ENCODE measurements around the gene ITGA2B. TPM values are rescaled to one million over a fixed set of nuclear protein-coding genes. Genes with fewer than 3 reads are reported as not detected.
A peak's percentile ranks its signal among the peaks of the same experiment; 100 is the strongest.
"Not testable (repeated sequence)": the region's sequence is repeated elsewhere in the genome, so short reads cannot be mapped to it uniquely, and the experiment has no call there.

The ITGA2B gene
- total RNA-seq, 6 donors from 2014 or later, result 3.0 to 18.1 (median 7.5) TPM

- TF ChIP-seq EP300 (IDR thresholded peaks at IDR 0.05), result no peak
- peak in 1 of 2 donors; percentile 20 for TF ChIP-seq POLR2AphosphoS5 (IDR thresholded peaks at IDR 0.05)
- TF ChIP-seq POLR2A (IDR thresholded peaks at IDR 0.05), result peak in 1 of 4 donors; percentile 14
- TF ChIP-seq CTCF (IDR thresholded peaks at IDR 0.05), result peak; percentile 33 to 67 (median 43)
- Histone ChIP-seq H3K27me3 (no peaks in the 10 kb centered on the region), H3K27ac (peak overlapping the region; percentile 83 to 96 (median 93)), H3K4me3 (peak overlapping the region; percentile 62 to 79 (median 70)), H3K4me1 (peaks cover 6 to 44% (median 26%) of the 10 kb centered on the region in 4 donors), H3K9me3 (no peaks in the 10 kb centered on the region), H3K36me3 (peaks cover 3 to 22% (median 17%) of the 10 kb centered on the region in 4 donors)
- 0 to 3% methylated on average over 3 to 21 of the region's 21 CpGs for WGBS, 2 donors
- peak; percentile 47 to 50 for ATAC-seq (ENCODE audit: low FRiP score in 2 of 2)
- peak; percentile 81 to 88 for DNase-seq
These were observed 43.9 kb downstream of the ITGA2B start for GRCh38 chr17:44345454-44346026.

DNA sequence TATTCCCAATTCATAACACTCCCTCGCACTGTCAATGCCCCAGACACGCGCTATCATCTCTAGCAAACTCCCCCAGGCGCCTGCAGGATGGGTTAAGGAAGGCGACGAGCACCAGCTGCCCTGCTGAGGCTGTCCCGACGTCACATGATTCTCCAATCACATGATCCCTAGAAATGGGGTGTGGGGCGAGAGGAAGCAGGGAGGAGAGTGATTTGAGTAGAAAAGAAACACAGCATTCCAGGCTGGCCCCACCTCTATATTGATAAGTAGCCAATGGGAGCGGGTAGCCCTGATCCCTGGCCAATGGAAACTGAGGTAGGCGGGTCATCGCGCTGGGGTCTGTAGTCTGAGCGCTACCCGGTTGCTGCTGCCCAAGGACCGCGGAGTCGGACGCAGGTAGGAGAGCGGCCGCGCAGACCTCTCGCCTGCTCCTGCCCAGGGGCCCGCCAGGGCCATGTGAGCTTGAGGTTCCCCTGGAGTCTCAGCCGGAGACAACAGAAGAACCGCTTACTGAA is 44.5 kb downstream of the ITGA2B start, which contains the start of gene GRN:
GRN (plus strand) TSS at position 364 of the 515 bp plus-strand sequence. CDS start 3,863 bp downstream, outside the sequence.
- 0 to 2% methylated on average over 23 of the region's 26 CpGs for WGBS, 2 donors
- H3K27me3 ChIP-seq, result no peaks in the 10 kb centered on the region
- H3K36me3 ChIP-seq, result peaks cover 0 to 17% (median 12%) of the 10 kb centered on the region in 4 donors
- H3K4me3 ChIP-seq, result peak within 1 kb of the TSS; percentile 62 to 79 (median 70)
- H3K27ac ChIP-seq, result peak within 1 kb of the TSS; percentile 83 to 96 (median 93)
- DNase-seq (peak; percentile 90 to 98), ATAC-seq (ENCODE audit: low FRiP score in 2 of 2) (peak; percentile 98)
- H3K9me3 ChIP-seq, result no peaks in the 10 kb centered on the region
- peaks cover 6 to 44% (median 26%) of the 10 kb centered on the region in 4 donors for H3K4me1 ChIP-seq
- TF ChIP-seq POLR2A (IDR thresholded peaks at IDR 0.05), result peak in 3 of 4 donors; percentile 48 to 97 (median 86)
- no peak for TF ChIP-seq CTCF (IDR thresholded peaks at IDR 0.05)
- peak in 1 of 4 donors; percentile 73 for TF ChIP-seq EP300 (IDR thresholded peaks at IDR 0.05)
- peak; percentile 59 to 86 for TF ChIP-seq POLR2AphosphoS5 (IDR thresholded peaks at IDR 0.05)

DNA sequence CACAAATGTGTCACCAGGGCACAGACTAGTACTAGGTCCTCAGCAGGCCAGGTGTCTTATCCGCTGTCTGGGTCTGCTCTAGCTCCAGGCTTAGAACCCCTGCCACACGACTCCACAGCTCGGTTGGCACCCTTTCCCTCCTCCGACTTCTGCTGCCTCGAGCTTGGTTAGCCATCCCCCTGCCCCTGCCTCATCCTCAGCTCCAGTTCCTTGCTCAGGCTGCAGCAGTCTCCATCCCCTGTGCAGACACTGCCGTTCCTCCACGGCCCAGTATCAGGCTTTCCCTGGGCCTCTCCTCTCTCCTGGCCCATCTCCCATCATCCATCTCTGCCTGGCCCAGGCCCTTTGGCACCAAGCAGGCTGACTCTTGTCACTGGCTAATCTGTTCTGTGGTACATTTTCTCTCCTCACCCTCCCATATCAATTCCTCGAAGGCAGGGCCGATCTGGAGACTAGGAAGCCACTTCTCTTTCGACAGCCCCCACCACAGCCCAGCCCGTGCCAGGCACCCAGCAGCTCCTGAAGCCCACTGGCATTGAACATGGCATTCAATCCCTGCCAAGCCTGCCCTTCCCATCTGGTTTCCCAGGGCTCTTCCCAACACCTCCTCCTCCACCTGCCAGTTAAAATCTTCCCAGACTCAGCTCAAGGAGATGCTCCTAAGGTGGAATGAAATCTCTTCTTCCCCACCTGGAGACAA is 45.8 kb downstream of the ITGA2B start:
- TF ChIP-seq CTCF (IDR thresholded peaks at IDR 0.05) (no peak), POLR2AphosphoS5 (IDR thresholded peaks at IDR 0.05) (no peak), EP300 (IDR thresholded peaks at IDR 0.05) (no peak)
- Histone ChIP-seq H3K27me3 (no peaks in the 10 kb centered on the region), H3K36me3 (peaks cover 0 to 3% (median under 1%) of the 10 kb centered on the region in 4 donors), H3K4me3 (no peak overlapping the region), H3K4me1 (peaks cover 6 to 39% (median 23%) of the 10 kb centered on the region in 4 donors), H3K27ac (no peak overlapping the region), H3K9me3 (no peaks in the 10 kb centered on the region)
- 77 to 78% methylated on average over 11 of the region's 11 CpGs for WGBS, 2 donors
- no peak for DNase-seq
- ATAC-seq (ENCODE audit: low FRiP score in 2 of 2), result no peak

DNA sequence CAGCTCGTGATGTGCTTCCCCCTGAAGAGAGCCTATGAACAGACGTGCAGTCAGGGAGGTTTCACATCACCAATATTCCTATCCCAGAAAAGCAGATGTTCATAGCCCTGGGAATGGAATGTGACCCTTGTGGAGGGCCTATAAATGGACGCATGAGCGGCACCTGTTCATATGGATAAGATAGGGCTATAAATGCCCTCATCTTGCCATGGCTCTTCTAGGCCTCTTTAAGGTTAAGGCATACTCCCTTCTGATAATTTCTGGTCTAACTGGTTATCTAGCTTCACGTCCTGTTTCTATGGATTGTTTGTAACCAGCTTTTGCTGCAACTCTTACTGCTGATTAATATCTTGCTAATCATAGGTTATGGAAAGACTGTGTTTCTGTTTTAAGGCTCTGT is 48.9 kb downstream of the ITGA2B start:
- H3K9me3 ChIP-seq; ATAC-seq (ENCODE audit: low FRiP score in 2 of 2); H3K4me3 ChIP-seq; H3K27me3 ChIP-seq; H3K36me3 ChIP-seq; H3K4me1 ChIP-seq; DNase-seq: not testable (repeated sequence)
- WGBS, 2 donors, result 69 to 79% methylated on average over 4 to 5 of the region's 5 CpGs
- peak overlapping the region in 1 of 4 donors; percentile 1 for H3K27ac ChIP-seq

GRCh38 chr17:44338702-44339101 is 50.7 kb downstream of the ITGA2B start:
- Histone ChIP-seq H3K4me3 (no peak overlapping the region), H3K27ac (peak overlapping the region in 1 of 4 donors; percentile 35), H3K9me3 (no peaks in the 10 kb centered on the region), H3K36me3 (no peaks in the 10 kb centered on the region), H3K27me3 (no peaks in the 10 kb centered on the region), H3K4me1 (peaks cover 0 to 4% (median 2%) of the 10 kb centered on the region in 4 donors)
- TF ChIP-seq POLR2AphosphoS5 (IDR thresholded peaks at IDR 0.05) (no peak), POLR2A (IDR thresholded peaks at IDR 0.05) (peak in 1 of 4 donors; percentile 39)
- WGBS, 2 donors, result 44 to 70% methylated on average over 5 to 6 of the region's 6 CpGs
- DNase-seq (peak in 1 of 2 donors; percentile 86), ATAC-seq (ENCODE audit: low FRiP score in 2 of 2) (peak; percentile 17 to 73)

All from upper lobe of left lung (tissue), 6 donors.